Activated CD4-positive, alpha-beta T cell treated with anti-CD3 and anti-CD28 coated beads, Interleukin-2, amount 10 ng/mL, durations not matched to agents 24 days and 14 days (primary cell): Measurements from ENCODE around the gene OR8H1. TPM values are rescaled to one million over a fixed set of nuclear protein-coding genes. Genes with fewer than 3 reads are reported as not detected.

ENCODE experiments used
- DNase-seq: peaks from one replicate; pipeline ENCODE4 v3.0.0; 2022
- H3K27ac Mint-ChIP-seq: one replicate; pipeline ENCODE4 v1.8.0; 2022; ENCODE audit warnings: mild to moderate bottlenecking, mixed read lengths
- H3K27me3 Mint-ChIP-seq: one replicate; pipeline ENCODE4 v1.8.0; 2022; ENCODE audit warnings: mixed read lengths
- H3K36me3 Mint-ChIP-seq: one replicate; pipeline ENCODE4 v1.8.0; 2022; ENCODE audit warnings: low read depth, mild to moderate bottlenecking, mixed read lengths
- H3K4me1 Mint-ChIP-seq: one replicate; pipeline ENCODE4 v1.8.0; 2021; ENCODE audit warnings: mixed read lengths
- H3K4me3 Mint-ChIP-seq: one replicate; pipeline ENCODE4 v1.8.0; 2022; ENCODE audit warnings: mild to moderate bottlenecking, moderate library complexity, mixed read lengths
- H3K9me3 Mint-ChIP-seq: one replicate; pipeline ENCODE4 v1.8.0; 2021; ENCODE audit warnings: mixed read lengths
- intact Hi-C: fragments of 100-400 bp; cut with micrococcal nuclease; formaldehyde crosslinking; loops from one replicate; pipeline ENCODE4 v1.15.1; 2023
- total RNA-seq: library from RNA; stranded (reverse); gene quantifications from 2 replicates; pipeline ENCODE4 v1.2.3, GENCODE V29; 2022

Gene OR8H1
- not detected in 2 replicates for total RNA-seq

- no peak within 1 kb of the TSS for H3K4me3 Mint-ChIP-seq
- H3K27me3 Mint-ChIP-seq = no peaks in the 10 kb centered on the region
- H3K4me1 Mint-ChIP-seq = no peaks in the 10 kb centered on the region
- no peak for DNase-seq
- H3K36me3 Mint-ChIP-seq = no peaks in the 10 kb centered on the region
- intact Hi-C loops = no loop called here
- H3K9me3 Mint-ChIP-seq = no peaks in the 10 kb centered on the region
- no peak within 1 kb of the TSS for H3K27ac Mint-ChIP-seq
Measured at GRCh38 chr11:56292154-56292553, at the start of gene OR8H1. Gene OR8H1, minus strand, starts transcription at chr11:56292254. Its CDS starts 1,192 bp downstream, at chr11:56291062.

- Mint-ChIP-seq H3K4me3 (no peak overlapping the region), H3K27ac (no peak overlapping the region), H3K4me1 (no peaks in the 10 kb centered on the region), H3K27me3 (no peaks in the 10 kb centered on the region), H3K36me3 (no peaks in the 10 kb centered on the region), H3K9me3 (peaks cover 9% of the 10 kb centered on the region)
- intact Hi-C loops = no loop called here
- DNase-seq = no peak
Measured at GRCh38 chr11:56340289-56340688, 48.2 kb upstream of the OR8H1 start.

DNA sequence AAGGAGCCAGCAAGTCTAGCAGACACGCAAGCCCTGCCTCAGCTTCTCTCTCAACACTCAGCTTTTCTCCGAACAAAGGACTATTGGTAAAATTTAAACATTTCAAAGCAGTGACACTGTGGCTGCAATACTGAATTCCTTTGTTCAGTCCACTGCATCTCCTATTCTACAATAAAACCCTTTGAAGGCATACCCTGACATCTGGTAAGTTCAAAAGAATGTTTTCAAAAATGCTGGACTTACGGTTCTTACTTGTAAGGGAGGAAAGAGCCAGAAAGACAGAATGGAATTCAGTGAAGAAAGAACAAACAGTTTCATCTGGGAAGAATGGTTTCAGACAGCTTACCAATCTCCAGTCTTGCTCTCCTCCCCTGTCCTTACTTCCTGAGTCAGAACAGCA, 41.1 kb upstream of the OR8H1 start:
- Mint-ChIP-seq H3K36me3 (no peaks in the 10 kb centered on the region), H3K4me3 (no peak overlapping the region), H3K9me3 (peaks cover 5% of the 10 kb centered on the region), H3K27me3 (no peaks in the 10 kb centered on the region), H3K27ac (no peak overlapping the region), H3K4me1 (no peaks in the 10 kb centered on the region)
- DNase-seq = no peak
- intact Hi-C loops = no loop called here

- intact Hi-C loops = no loop called here
- H3K27ac Mint-ChIP-seq = no peak overlapping the region
Measured at GRCh38 chr11:56331861-56332491, 39.9 kb upstream of the OR8H1 start.

DNA sequence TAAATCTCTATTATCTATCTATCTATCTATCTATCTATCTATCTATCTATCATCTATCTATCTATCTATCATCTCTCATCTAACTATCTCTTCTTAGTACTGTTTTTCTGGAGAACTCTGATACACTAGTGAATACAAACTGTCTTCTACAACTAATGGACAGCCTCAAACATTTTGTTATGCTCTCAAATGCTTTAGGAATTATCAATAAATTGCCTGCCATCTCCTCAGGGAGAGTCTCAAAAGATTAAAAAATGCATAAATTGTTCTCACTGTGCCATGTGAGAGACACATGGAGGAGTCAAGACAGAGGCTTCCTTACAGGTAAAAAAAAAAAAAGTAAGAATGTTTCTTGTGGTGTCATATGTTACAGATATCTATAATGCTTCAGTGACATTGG, 22.8 kb upstream of the OR8H1 start, which contains the start of gene OR8K3:
TSS of gene OR8K3 (plus strand) at position 301 of the 400 bp plus-strand sequence. CDS start 3,163 bp downstream, outside the sequence.
- Mint-ChIP-seq H3K27me3 (no peaks in the 10 kb centered on the region), H3K4me1 (no peaks in the 10 kb centered on the region), H3K27ac (no peak within 1 kb of the TSS), H3K9me3 (peaks cover 10% of the 10 kb centered on the region), H3K36me3 (no peaks in the 10 kb centered on the region), H3K4me3 (no peak within 1 kb of the TSS)
- DNase-seq = no peak
- intact Hi-C loops = no loop called here

More at GRCh38 chr11:56331861-56332491, 39.9 kb upstream of the OR8H1 start:
- Mint-ChIP-seq H3K9me3 (peaks cover 5% of the 10 kb centered on the region), H3K4me3 (no peak overlapping the region), H3K27me3 (no peaks in the 10 kb centered on the region), H3K4me1 (no peaks in the 10 kb centered on the region), H3K36me3 (no peaks in the 10 kb centered on the region)
- no peak for DNase-seq

DNA sequence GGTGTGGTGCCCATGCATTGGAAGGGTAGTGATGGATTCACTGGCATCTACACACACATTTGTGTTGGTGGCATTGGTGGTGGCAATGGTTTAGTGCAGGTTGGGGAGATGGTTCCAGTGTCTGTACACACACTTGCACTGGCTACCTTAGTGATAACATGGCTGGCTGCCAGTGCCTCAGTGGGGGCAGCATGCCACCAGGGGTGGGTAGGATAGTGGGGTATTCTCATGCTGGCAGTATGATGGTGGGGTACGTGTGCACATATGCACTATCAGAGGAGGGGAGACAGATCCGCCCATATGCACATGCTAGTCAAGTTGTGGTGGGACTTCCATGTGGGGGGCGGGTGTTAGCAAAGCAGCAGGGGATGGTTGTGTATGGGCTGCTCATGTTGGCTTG, 15.8 kb upstream of the OR8H1 start:
- no peak for DNase-seq
- no peaks in the 10 kb centered on the region for H3K27me3 Mint-ChIP-seq
- peaks cover 29% of the 10 kb centered on the region for H3K9me3 Mint-ChIP-seq
- no peaks in the 10 kb centered on the region for H3K36me3 Mint-ChIP-seq
- intact Hi-C loops = no loop called here
- no peak overlapping the region for H3K4me3 Mint-ChIP-seq
- H3K4me1 Mint-ChIP-seq = no peaks in the 10 kb centered on the region
- no peak overlapping the region for H3K27ac Mint-ChIP-seq

GRCh38 chr11:56296898-56297297, 4.8 kb upstream of the OR8H1 start:
- H3K4me1 Mint-ChIP-seq = no peaks in the 10 kb centered on the region
- intact Hi-C loops = no loop called here
- DNase-seq = no peak
- no peaks in the 10 kb centered on the region for H3K27me3 Mint-ChIP-seq
- H3K36me3 Mint-ChIP-seq = no peaks in the 10 kb centered on the region
- H3K4me3 Mint-ChIP-seq = no peak overlapping the region
- H3K9me3 Mint-ChIP-seq = no peaks in the 10 kb centered on the region
- H3K27ac Mint-ChIP-seq = no peak overlapping the region

DNA sequence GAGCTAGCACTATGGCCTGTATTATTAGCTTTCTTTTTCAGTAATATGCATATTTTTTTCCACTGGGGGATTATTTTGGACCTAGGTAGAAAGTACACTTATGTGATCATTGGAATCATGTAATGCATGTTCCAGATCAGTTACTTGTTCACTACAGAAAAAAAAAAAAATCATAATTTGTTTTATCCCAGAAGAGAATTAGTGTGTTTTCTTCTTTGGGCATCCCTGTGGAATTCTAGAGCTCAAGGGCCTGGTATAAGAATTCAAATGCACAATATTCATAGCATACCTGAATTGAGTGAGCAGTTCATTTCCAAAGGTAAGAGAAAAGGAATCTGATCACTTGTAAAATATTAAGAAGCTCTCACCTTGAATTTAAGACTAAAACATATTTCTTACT, 18.2 kb downstream of the OR8H1 start, which contains the start of gene OR5T1:
TSS of gene OR5T1 (plus strand) at position 301 of the 400 bp plus-strand sequence. CDS start 1,485 bp downstream, outside the sequence.
- H3K4me3 Mint-ChIP-seq = no peak within 1 kb of the TSS
- DNase-seq = no peak
- H3K27ac Mint-ChIP-seq = no peak within 1 kb of the TSS
- no peaks in the 10 kb centered on the region for H3K4me1 Mint-ChIP-seq
- no peaks in the 10 kb centered on the region for H3K27me3 Mint-ChIP-seq
- intact Hi-C loops = no loop called here
- H3K9me3 Mint-ChIP-seq = peaks cover 4% of the 10 kb centered on the region
- no peaks in the 10 kb centered on the region for H3K36me3 Mint-ChIP-seq

DNA sequence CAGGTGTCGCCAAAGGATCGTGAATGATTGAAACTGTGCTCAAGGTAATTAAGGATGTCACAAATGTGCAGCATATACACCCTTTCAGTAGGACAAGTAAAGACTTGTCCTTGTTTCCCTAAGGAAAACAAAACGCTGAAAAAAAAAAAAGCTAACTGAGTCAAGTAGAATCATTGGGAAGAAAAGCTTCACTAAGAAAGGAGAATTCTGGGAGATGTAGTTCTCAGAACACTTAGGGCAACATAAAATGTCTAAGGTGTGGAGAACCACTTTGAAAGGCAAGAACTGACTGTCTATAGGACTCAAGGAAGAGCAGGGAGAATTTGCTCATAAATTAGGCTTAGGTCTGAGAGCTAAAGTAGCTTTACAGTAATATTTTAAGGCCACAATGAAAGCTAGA, 21.0 kb downstream of the OR8H1 start:
- H3K27me3 Mint-ChIP-seq = no peaks in the 10 kb centered on the region
- no peaks in the 10 kb centered on the region for H3K36me3 Mint-ChIP-seq
- no peak overlapping the region for H3K27ac Mint-ChIP-seq
- no peaks in the 10 kb centered on the region for H3K4me1 Mint-ChIP-seq
- H3K9me3 Mint-ChIP-seq = peaks cover 13% of the 10 kb centered on the region
- no peak for DNase-seq
- intact Hi-C loops = no loop called here
- H3K4me3 Mint-ChIP-seq = no peak overlapping the region

GRCh38 chr11:56251954-56252353, 40.1 kb downstream of the OR8H1 start, which contains the start of gene OR5T3:
Gene OR5T3, plus strand, starts transcription at chr11:56252254. Its CDS starts 0 bp downstream, at chr11:56252254.
- peaks cover 12% of the 10 kb centered on the region for H3K9me3 Mint-ChIP-seq
- no peak within 1 kb of the TSS for H3K4me3 Mint-ChIP-seq
- H3K27ac Mint-ChIP-seq = no peak within 1 kb of the TSS
- H3K36me3 Mint-ChIP-seq = no peaks in the 10 kb centered on the region
- no peaks in the 10 kb centered on the region for H3K4me1 Mint-ChIP-seq
- DNase-seq = no peak
- no peaks in the 10 kb centered on the region for H3K27me3 Mint-ChIP-seq
- intact Hi-C loops = no loop called here

Other genes starting within 250 kb of the OR8H1 start
- not detected in 2 replicates for gene OR8I2, start 198.9 kb downstream of the OR8H1 start, total RNA-seq
- not detected in 2 replicates for gene OR8H2, start 188.6 kb downstream of the OR8H1 start, total RNA-seq
- not detected in 2 replicates for gene OR8H3, start 169.9 kb downstream of the OR8H1 start, total RNA-seq
- not detected in 2 replicates for gene OR8J3, start 152.1 kb downstream of the OR8H1 start, total RNA-seq
- gene OR8K5, start 131.9 kb downstream of the OR8H1 start, total RNA-seq = not detected in 2 replicates
- gene OR5J2, start 115.6 kb downstream of the OR8H1 start, total RNA-seq = not detected in 2 replicates
- gene OR5T2, start 58.0 kb downstream of the OR8H1 start, total RNA-seq = not detected in 2 replicates
- gene OR5T3, start 40.0 kb downstream of the OR8H1 start, total RNA-seq = not detected in 2 replicates
- not detected in 2 replicates for gene OR5T1, start 18.1 kb downstream of the OR8H1 start, total RNA-seq
- gene OR8K3, start 22.9 kb upstream of the OR8H1 start, total RNA-seq = not detected in 2 replicates
- not detected in 2 replicates for gene OR8K1, start 53.8 kb upstream of the OR8H1 start, total RNA-seq
- not detected in 2 replicates for gene OR8J1, start 62.0 kb upstream of the OR8H1 start, total RNA-seq
- not detected in 2 replicates for gene OR8U1, start 83.4 kb upstream of the OR8H1 start, total RNA-seq
- gene OR5AL1, start 120.4 kb upstream of the OR8H1 start, total RNA-seq = not detected in 2 replicates
- not detected in 2 replicates for gene OR5M3, start 181.1 kb upstream of the OR8H1 start, total RNA-seq
- gene OR5M8, start 199.1 kb upstream of the OR8H1 start, total RNA-seq = not detected in 2 replicates